ENCODE measurements around the gene GABRR2. TPM values are rescaled to one million over a fixed set of nuclear protein-coding genes. Genes with fewer than 3 reads are reported as not detected.

Gene GABRR2
- polyA plus RNA-seq, 1 donor from 2014 or later: 0.31 TPM

GRCh38 chr6:89270951-89271721 is 44.0 kb downstream of the GABRR2 start:
- Histone ChIP-seq H3K4me3 (ENCODE audit: low read length) (no peak overlapping the region), H4K20me1 (ENCODE audit: insufficient read depth) (no peaks in the 10 kb centered on the region), H3K9me2 (ENCODE audit: insufficient read depth, low read length) (no peaks in the 10 kb centered on the region), H3K36me3 (ENCODE audit: insufficient read depth, low read length) (no peaks in the 10 kb centered on the region), H3F3A (ENCODE audit: insufficient read depth, low read length, poor library complexity, severe bottlenecking) (no peaks in the 10 kb centered on the region), H3K9me3 (ENCODE audit: low read length) (no peaks in the 10 kb centered on the region), H3K9ac (ENCODE audit: low read length) (no peak overlapping the region), H3K79me2 (replicated peaks; ENCODE audit: insufficient read depth, low read length) (no peaks in the 10 kb centered on the region), H2AFZ (ENCODE audit: low read depth, low read length) (no peak overlapping the region), H3K27ac (ENCODE audit: low read length) (no peak overlapping the region), H3K4me2 (ENCODE audit: low read length) (no peak overlapping the region), H3K27me3 (ENCODE audit: insufficient read depth, low read depth, low read length) (no peaks in the 10 kb centered on the region)
- no peak for TF ChIP-seq SMC3 (conservative IDR thresholded peaks at IDR 0.05; ENCODE audit: poor library complexity)
- TF ChIP-seq POLR2AphosphoS5 (IDR thresholded peaks at IDR 0.05): no peak
- TF ChIP-seq, protein P1, sequence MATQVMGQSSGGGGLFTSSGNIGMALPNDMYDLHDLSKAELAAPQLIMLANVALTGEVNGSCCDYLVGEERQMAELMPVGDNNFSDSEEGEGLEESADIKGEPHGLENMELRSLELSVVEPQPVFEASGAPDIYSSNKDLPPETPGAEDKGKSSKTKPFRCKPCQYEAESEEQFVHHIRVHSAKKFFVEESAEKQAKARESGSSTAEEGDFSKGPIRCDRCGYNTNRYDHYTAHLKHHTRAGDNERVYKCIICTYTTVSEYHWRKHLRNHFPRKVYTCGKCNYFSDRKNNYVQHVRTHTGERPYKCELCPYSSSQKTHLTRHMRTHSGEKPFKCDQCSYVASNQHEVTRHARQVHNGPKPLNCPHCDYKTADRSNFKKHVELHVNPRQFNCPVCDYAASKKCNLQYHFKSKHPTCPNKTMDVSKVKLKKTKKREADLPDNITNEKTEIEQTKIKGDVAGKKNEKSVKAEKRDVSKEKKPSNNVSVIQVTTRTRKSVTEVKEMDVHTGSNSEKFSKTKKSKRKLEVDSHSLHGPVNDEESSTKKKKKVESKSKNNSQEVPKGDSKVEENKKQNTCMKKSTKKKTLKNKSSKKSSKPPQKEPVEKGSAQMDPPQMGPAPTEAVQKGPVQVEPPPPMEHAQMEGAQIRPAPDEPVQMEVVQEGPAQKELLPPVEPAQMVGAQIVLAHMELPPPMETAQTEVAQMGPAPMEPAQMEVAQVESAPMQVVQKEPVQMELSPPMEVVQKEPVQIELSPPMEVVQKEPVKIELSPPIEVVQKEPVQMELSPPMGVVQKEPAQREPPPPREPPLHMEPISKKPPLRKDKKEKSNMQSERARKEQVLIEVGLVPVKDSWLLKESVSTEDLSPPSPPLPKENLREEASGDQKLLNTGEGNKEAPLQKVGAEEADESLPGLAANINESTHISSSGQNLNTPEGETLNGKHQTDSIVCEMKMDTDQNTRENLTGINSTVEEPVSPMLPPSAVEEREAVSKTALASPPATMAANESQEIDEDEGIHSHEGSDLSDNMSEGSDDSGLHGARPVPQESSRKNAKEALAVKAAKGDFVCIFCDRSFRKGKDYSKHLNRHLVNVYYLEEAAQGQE (IDR thresholded peaks at IDR 0.05; ENCODE audit: borderline replicate concordance): no peak

GRCh38 chr6:89269981-89270380 is 45.1 kb downstream of the GABRR2 start:
- no peak overlapping the region for H3K27ac ChIP-seq (ENCODE audit: low read length)
- H3K36me3 ChIP-seq (ENCODE audit: insufficient read depth, low read length): no peaks in the 10 kb centered on the region
- H3K4me3 ChIP-seq (ENCODE audit: low read length): no peak overlapping the region
- H3K9me2 ChIP-seq (ENCODE audit: insufficient read depth, low read length): no peaks in the 10 kb centered on the region
- H3K79me2 ChIP-seq (replicated peaks; ENCODE audit: insufficient read depth, low read length): no peaks in the 10 kb centered on the region
- no peaks in the 10 kb centered on the region for H3K9me3 ChIP-seq (ENCODE audit: low read length)
- H2AFZ ChIP-seq (ENCODE audit: low read depth, low read length): no peak overlapping the region
- no peak overlapping the region for H3K4me2 ChIP-seq (ENCODE audit: low read length)
- H3K27me3 ChIP-seq (ENCODE audit: insufficient read depth, low read depth, low read length): no peaks in the 10 kb centered on the region
- no peaks in the 10 kb centered on the region for H4K20me1 ChIP-seq (ENCODE audit: insufficient read depth)
- no peak overlapping the region for H3K9ac ChIP-seq (ENCODE audit: low read length)
- no peaks in the 10 kb centered on the region for H3F3A ChIP-seq (ENCODE audit: insufficient read depth, low read length, poor library complexity, severe bottlenecking)
- TF ChIP-seq RAD21 (conservative IDR thresholded peaks at IDR 0.05) (no peak), MXI1 (conservative IDR thresholded peaks at IDR 0.05; ENCODE audit: poor library complexity, severe bottlenecking) (no peak), TAF1 (IDR thresholded peaks at IDR 0.05; ENCODE audit: low read depth) (no peak), POLR2AphosphoS5 (IDR thresholded peaks at IDR 0.05) (no peak), EP300 (conservative IDR thresholded peaks at IDR 0.05; ENCODE audit: poor library complexity, severe bottlenecking) (no peak), CTCF (IDR thresholded peaks at IDR 0.05; ENCODE audit: poor library complexity, severe bottlenecking) (no peak), EZH2 (IDR thresholded peaks at IDR 0.05; ENCODE audit: borderline replicate concordance, insufficient read depth, low read length, poor library complexity, severe bottlenecking) (no peak), SMC3 (conservative IDR thresholded peaks at IDR 0.05; ENCODE audit: poor library complexity) (no peak)
- TF ChIP-seq, protein P1 (IDR thresholded peaks at IDR 0.05; ENCODE audit: borderline replicate concordance): no peak
